ENCODE measurements around the gene TMEM18. TPM values are rescaled to one million over a fixed set of nuclear protein-coding genes. Genes with fewer than 3 reads are reported as not detected.

TMEM18 gene
- 10 to 100 TPM; 20.0 to 22.8 TPM for total RNA-seq
- polyA plus RNA-seq, result 10 to 100 TPM; 19.5 to 36.0 TPM
- long read RNA-seq, donor 1, transcript TMEM18-208 (2 exons, 1,706 nt), result minor isoform, 7 of 56 reads
- long read RNA-seq, donor 1, transcript TMEM18-207 (4 exons, 1,767 nt), result minor isoform, 9 of 56 reads
- long read RNA-seq, donor 1, transcript TMEM18-201 (5 exons, 2,762 nt), result major isoform, 39 of 56 reads
- long read RNA-seq, donor 1, partial matches to known transcripts, result 0 of 56 reads
- long read RNA-seq, donor 1, other reads (novel, unspliced or antisense), result 0 of 56 reads
- long read RNA-seq, donor 2, transcript TMEM18-201 (5 exons, 2,762 nt), result major isoform, 7 of 7 reads
- long read RNA-seq, donor 2, partial matches to known transcripts, result 0 of 7 reads
- long read RNA-seq, donor 2, other reads (novel, unspliced or antisense), result 0 of 7 reads
- long read RNA-seq, donor 3, transcript TMEM18-201 (5 exons, 2,762 nt), result major isoform, 22 of 30 reads
- long read RNA-seq, donor 3, partial matches to known transcripts, result 0 of 30 reads
- long read RNA-seq, donor 3, other reads (novel, unspliced or antisense), result 0 of 30 reads
- long read RNA-seq, donor 4, transcript TMEM18-201 (5 exons, 2,762 nt), result major isoform, 17 of 22 reads
- long read RNA-seq, donor 4, partial matches to known transcripts, result 0 of 22 reads
- long read RNA-seq, donor 4, other reads (novel, unspliced or antisense), result 0 of 22 reads
- long read RNA-seq, donor 5, transcript TMEM18-207 (4 exons, 1,767 nt), result minor isoform, 6 of 57 reads
- long read RNA-seq, donor 5, transcript TMEM18-201 (5 exons, 2,762 nt), result major isoform, 36 of 57 reads
- long read RNA-seq, donor 5, transcript TMEM18-208 (2 exons, 1,706 nt), result minor isoform, 8 of 57 reads
- long read RNA-seq, donor 5, partial matches to known transcripts, result 6 of 57 reads
- long read RNA-seq, donor 5, other reads (novel, unspliced or antisense), result 0 of 57 reads

- H3K27me3 ChIP-seq (ENCODE audit: control insufficient read depth in 3 of 3, insufficient read depth in 3 of 3, low read length in 2 of 3), result no peaks in the 10 kb centered on the region
- H3K4me1 ChIP-seq (ENCODE audit: control insufficient read depth in 5 of 5, insufficient read depth in 5 of 5, low read length in 5 of 5), result peaks cover 0 to 18% (median 5%) of the 10 kb centered on the region in 5 donors
- 0% methylated on average over 60 to 68 of the region's 68 CpGs for WGBS, 2 donors
- peak; percentile 97 to 100 (median 99) for DNase-seq
- H3K9ac ChIP-seq (ENCODE audit: insufficient read depth in 1 of 2, low read length in 2 of 2), result peak within 1 kb of the TSS; percentile 97 to 98
- H3K36me3 ChIP-seq (ENCODE audit: control insufficient read depth in 4 of 4, insufficient read depth in 4 of 4, low read length in 4 of 4), result peaks cover 0 to 11% (median 4%) of the 10 kb centered on the region in 4 donors
- H3K4me3 ChIP-seq, result peak within 1 kb of the TSS; percentile 75
- peaks cover 0 to 2% (median 0%) of the 10 kb centered on the region in 4 donors for H3K9me3 ChIP-seq (ENCODE audit: control insufficient read depth in 4 of 4, insufficient read depth in 3 of 4, low read length in 3 of 4)
- TF ChIP-seq CTCF (IDR thresholded peaks at IDR 0.05; ENCODE audit: control extremely low read depth, extremely low read depth), result peak; percentile 28
- H3K27ac ChIP-seq (ENCODE audit: low read depth in 1 of 2, low read length in 1 of 2), result peak within 1 kb of the TSS; percentile 89 to 99
- peak; percentile 94 for ATAC-seq (ENCODE audit: insufficient read depth, low FRiP score)
Observed at GRCh38 chr2:677056-677958, at the start of gene TMEM18. TSS of gene TMEM18 (minus strand) at chr2:677406. CDS start at chr2:677345, 61 bp downstream.

- Histone ChIP-seq H3K4me1 (ENCODE audit: control insufficient read depth in 5 of 5, insufficient read depth in 5 of 5, low read length in 5 of 5) (peaks cover 0 to 6% (median 0%) of the 10 kb centered on the region in 5 donors), H3K4me3 (no peak overlapping the region), H3K9ac (ENCODE audit: insufficient read depth in 1 of 2, low read length in 2 of 2) (no peak overlapping the region), H3K27me3 (ENCODE audit: control insufficient read depth in 3 of 3, insufficient read depth in 3 of 3, low read length in 2 of 3) (peaks cover 0 to 5% (median 0%) of the 10 kb centered on the region in 3 donors), H3K36me3 (ENCODE audit: control insufficient read depth in 4 of 4, insufficient read depth in 4 of 4, low read length in 4 of 4) (no peaks in the 10 kb centered on the region), H3K9me3 (ENCODE audit: control insufficient read depth in 4 of 4, insufficient read depth in 3 of 4, low read length in 3 of 4) (peaks cover 0 to 2% (median 0%) of the 10 kb centered on the region in 4 donors), H3K27ac (ENCODE audit: low read depth in 1 of 2, low read length in 1 of 2) (no peak overlapping the region)
- DNase-seq (no peak), ATAC-seq (ENCODE audit: insufficient read depth, low FRiP score) (no peak)
- TF ChIP-seq CTCF (IDR thresholded peaks at IDR 0.05; ENCODE audit: control extremely low read depth, extremely low read depth), result no peak
- WGBS, 2 donors, result 73 to 87% methylated on average over 4 of the region's 4 CpGs
Observed at GRCh38 chr2:726169-726568, 49.0 kb upstream of the TMEM18 start.

- H3K36me3 ChIP-seq (ENCODE audit: control insufficient read depth in 4 of 4, insufficient read depth in 4 of 4, low read length in 4 of 4), result no peaks in the 10 kb centered on the region
- no peak for ATAC-seq (ENCODE audit: insufficient read depth, low FRiP score)
- DNase-seq, result no peak
- H3K27ac ChIP-seq (ENCODE audit: low read depth in 1 of 2, low read length in 1 of 2), result no peak overlapping the region
- peaks cover 0 to 6% (median 0%) of the 10 kb centered on the region in 5 donors for H3K4me1 ChIP-seq (ENCODE audit: control insufficient read depth in 5 of 5, insufficient read depth in 5 of 5, low read length in 5 of 5)
- H3K9ac ChIP-seq (ENCODE audit: insufficient read depth in 1 of 2, low read length in 2 of 2), result no peak overlapping the region
- no peak for TF ChIP-seq CTCF (IDR thresholded peaks at IDR 0.05; ENCODE audit: control extremely low read depth, extremely low read depth)
- WGBS, 2 donors, result 84 to 86% methylated on average over 4 of the region's 4 CpGs
- H3K9me3 ChIP-seq (ENCODE audit: control insufficient read depth in 4 of 4, insufficient read depth in 3 of 4, low read length in 3 of 4), result peaks cover 0 to 3% (median 0%) of the 10 kb centered on the region in 4 donors
- H3K27me3 ChIP-seq (ENCODE audit: control insufficient read depth in 3 of 3, insufficient read depth in 3 of 3, low read length in 2 of 3), result peaks cover 0 to 5% (median 0%) of the 10 kb centered on the region in 3 donors
- H3K4me3 ChIP-seq, result no peak overlapping the region
Observed at GRCh38 chr2:725468-725867, 48.3 kb upstream of the TMEM18 start.

All from lung (tissue), 16 donors.